GM12892 (cell line): ENCODE measurements around the gene ITM2B.

Experiments
- POLR2A ChIP-seq: IDR thresholded peaks from 2 replicates; pipeline ENCODE4 v1.6.1; 2011; ENCODE audit warnings: low read depth, low read length, control low read depth
- POLR2AphosphoS5 ChIP-seq: IDR thresholded peaks from 2 replicates; pipeline ENCODE4 v1.6.1; 2011; ENCODE audit warnings: low read depth, low read length, control low read depth

DNA sequence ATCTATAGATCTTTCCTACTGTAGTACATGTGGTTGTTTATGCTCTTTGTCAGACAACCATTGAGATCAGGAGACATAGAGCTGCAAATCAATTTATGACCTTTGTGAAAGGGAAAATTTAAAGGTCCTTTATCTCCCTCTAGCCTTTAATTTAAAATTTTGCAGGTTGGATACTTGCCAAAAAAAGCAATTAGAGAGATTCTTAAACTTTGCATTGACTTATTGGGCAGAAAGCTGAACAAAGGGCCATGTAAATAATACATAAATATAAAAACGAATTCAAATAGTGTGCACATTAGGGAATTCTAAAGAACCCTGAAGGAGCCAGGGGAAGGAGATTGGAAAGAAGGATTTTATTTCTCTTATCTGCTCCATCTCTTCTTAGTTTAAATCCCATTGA is 48.5 kb downstream of the ITM2B start:
- TF ChIP-seq POLR2A: no peak
- TF ChIP-seq POLR2AphosphoS5: no peak
